Activated CD4-positive, alpha-beta memory T cell treated with anti-CD3 and anti-CD28 coated beads for 36 hours (primary cell): ENCODE results near the gene MTX1. TPM values are rescaled to one million over a fixed set of nuclear protein-coding genes. Genes with fewer than 3 reads are reported as not detected.
"Not testable (repeated sequence)": the region's sequence is repeated elsewhere in the genome, so short reads cannot be mapped to it uniquely, and the experiment has no call there.

Experiments
- CTCF ChIA-PET: fragments of 350-600 bp; sonication (Branson Sonifier 250); formaldehyde crosslinking; loops from one replicate; lab custom pipeline; 2021; ENCODE audit warnings: antibody characterized with exemption, inconsistent platforms; lab: Charles Lee
- POLR2A ChIA-PET: fragments of 350-600 bp; sonication (Branson Sonifier 250); formaldehyde crosslinking; loops from one replicate; lab custom pipeline; 2021; ENCODE audit warnings: antibody characterized with exemption; lab: Charles Lee
- DNase-seq: peaks from one replicate; pipeline ENCODE4 v3.0.0-alpha.2; 2020
- H3K27ac Mint-ChIP-seq: one replicate; pipeline ENCODE4 v1.8.0; 2021; ENCODE audit warnings: mixed read lengths
- H3K27me3 Mint-ChIP-seq: one replicate; pipeline ENCODE4 v1.8.0; 2021; ENCODE audit warnings: mixed read lengths
- H3K36me3 Mint-ChIP-seq: one replicate; pipeline ENCODE4 v1.8.0; 2021; ENCODE audit warnings: mixed read lengths
- H3K4me1 Mint-ChIP-seq: one replicate; pipeline ENCODE4 v1.8.0; 2021; ENCODE audit warnings: low read depth, mixed read lengths
- H3K4me3 Mint-ChIP-seq: one replicate; pipeline ENCODE4 v1.8.0; 2021; ENCODE audit warnings: mild to moderate bottlenecking, mixed read lengths
- H3K9me3 Mint-ChIP-seq: one replicate; pipeline ENCODE4 v1.8.0; 2021; ENCODE audit warnings: mixed read lengths
- intact Hi-C: fragments of 100-400 bp; cut with micrococcal nuclease; formaldehyde crosslinking; loops from one replicate; pipeline ENCODE4 v1.15.1; 2023
- total RNA-seq, 2 experiments: library from RNA; stranded (reverse); gene quantifications; one replicate each; pipeline ENCODE4 v1.2.3, GENCODE V29; 2021

Gene MTX1
- total RNA-seq, 2 experiments from 2014 or later: 45.2 to 47.9 TPM

DNA sequence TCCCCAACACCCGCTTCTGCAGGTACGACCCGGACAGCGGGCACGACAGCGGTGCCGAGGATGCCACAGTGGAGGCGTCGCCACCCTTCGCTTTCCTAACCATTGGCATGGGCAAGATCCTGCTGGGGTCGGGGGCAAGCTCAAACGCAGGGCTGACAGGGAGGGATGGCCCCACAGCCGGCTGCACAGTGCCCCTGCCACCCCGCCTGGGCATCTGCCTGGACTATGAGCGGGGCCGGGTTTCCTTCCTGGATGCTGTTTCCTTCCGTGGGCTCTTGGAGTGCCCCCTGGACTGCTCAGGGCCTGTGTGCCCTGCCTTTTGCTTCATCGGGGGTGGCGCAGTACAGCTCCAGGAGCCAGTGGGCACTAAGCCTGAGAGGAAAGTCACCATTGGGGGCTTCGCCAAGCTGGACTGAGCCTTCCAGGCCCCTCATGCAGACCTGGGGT is 24.7 kb upstream of the MTX1 start:
- ChIA-PET POLR2A (interaction anchor here (2.4 to 2.9 kb wide), 2 partner anchors 9 to 10 kb away, joined by 12 to 14 read pairs; partner anchors contain the start of genes KRTCAP2 and TRIM46), CTCF (interaction anchor here (0.9 to 3.0 kb wide), 3 partner anchors 8 to 23 kb away, joined by 3 to 15 read pairs (median 5); partner anchors contain the start of gene KRTCAP2)
- intact Hi-C loops: no loop called here
- peaks cover 5% of the 10 kb centered on the region for H3K36me3 Mint-ChIP-seq
- peaks cover 3% of the 10 kb centered on the region for H3K4me1 Mint-ChIP-seq
- no peak for DNase-seq
- no peak overlapping the region for H3K4me3 Mint-ChIP-seq
- no peaks in the 10 kb centered on the region for H3K27me3 Mint-ChIP-seq
- no peak overlapping the region for H3K27ac Mint-ChIP-seq
- H3K9me3 Mint-ChIP-seq: no peaks in the 10 kb centered on the region

DNA sequence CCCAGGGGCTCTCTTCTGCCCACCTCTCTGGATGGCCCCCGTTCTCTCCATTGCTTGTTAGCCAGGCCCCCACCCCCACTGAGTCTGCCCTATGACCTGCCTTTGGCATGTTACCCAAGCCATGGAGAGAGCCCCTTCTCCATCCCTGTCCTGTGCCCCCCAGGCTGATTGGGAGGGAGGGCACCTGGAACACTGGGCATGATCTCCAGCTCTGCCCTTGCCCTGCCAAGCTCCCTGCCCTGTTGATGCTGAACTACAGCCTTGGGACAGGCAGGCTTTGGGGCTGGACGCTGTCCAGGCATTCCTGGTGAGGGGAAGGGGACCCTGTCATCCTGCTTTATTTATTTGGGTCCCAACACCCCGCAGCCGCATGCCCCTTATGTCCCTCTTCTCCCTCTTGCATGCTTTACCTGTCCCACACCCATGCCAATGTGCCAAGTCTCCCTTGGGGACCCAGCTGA is 24.1 kb upstream of the MTX1 start:
- H3K27me3 Mint-ChIP-seq: no peaks in the 10 kb centered on the region
- H3K36me3 Mint-ChIP-seq: peaks cover 2% of the 10 kb centered on the region
- ChIA-PET POLR2A (interaction anchor here (2.4 to 2.9 kb wide), 2 partner anchors 10 kb away, joined by 12 to 14 read pairs; partner anchors contain the start of genes KRTCAP2 and TRIM46), CTCF (interaction anchor here (0.9 to 3.0 kb wide), 3 partner anchors 9 to 23 kb away, joined by 3 to 15 read pairs (median 5); partner anchors contain the start of gene KRTCAP2)
- H3K9me3 Mint-ChIP-seq: no peaks in the 10 kb centered on the region
- DNase-seq: no peak
- H3K4me1 Mint-ChIP-seq: peaks cover 3% of the 10 kb centered on the region
- H3K4me3 Mint-ChIP-seq: no peak overlapping the region
- H3K27ac Mint-ChIP-seq: no peak overlapping the region
- intact Hi-C loops: no loop called here

GRCh38 chr1:155184835-155185782 is 23.4 kb upstream of the MTX1 start:
- H3K4me1 Mint-ChIP-seq: peaks cover 3% of the 10 kb centered on the region
- CTCF ChIA-PET: interaction anchor here (1.0 to 3.0 kb wide), 6 partner anchors 8 to 94 kb away, joined by 3 to 15 read pairs (median 4); partner anchors contain the start of gene KRTCAP2
- no peak overlapping the region for H3K27ac Mint-ChIP-seq
- no peaks in the 10 kb centered on the region for H3K9me3 Mint-ChIP-seq
- no peak for DNase-seq
- no peaks in the 10 kb centered on the region for H3K27me3 Mint-ChIP-seq
- no peaks in the 10 kb centered on the region for H3K36me3 Mint-ChIP-seq
- intact Hi-C loops: no loop called here
- H3K4me3 Mint-ChIP-seq: no peak overlapping the region
- POLR2A ChIA-PET: interaction anchor here (0.6 to 2.9 kb wide), 3 partner anchors 9 to 137 kb away, joined by 3 to 14 read pairs (median 12); partner anchors contain the start of genes KRTCAP2 and TRIM46

DNA sequence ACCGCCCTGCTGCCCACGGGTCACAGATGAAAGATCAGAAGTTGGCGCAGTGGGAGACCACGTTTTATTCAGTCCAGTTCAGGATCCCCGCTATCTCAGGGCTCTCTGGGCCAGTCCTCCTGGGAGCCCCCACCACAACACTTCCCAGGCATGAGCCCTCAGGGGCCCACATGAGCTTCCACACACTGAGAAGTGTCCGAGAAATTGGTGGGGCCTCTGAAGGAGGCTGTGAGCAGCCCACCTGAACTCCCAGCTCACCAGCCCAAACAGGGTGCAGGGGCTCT is 22.8 kb upstream of the MTX1 start:
- Mint-ChIP-seq H3K9me3 (no peaks in the 10 kb centered on the region), H3K4me1 (peaks cover 3% of the 10 kb centered on the region), H3K27me3 (no peaks in the 10 kb centered on the region), H3K4me3 (no peak overlapping the region), H3K27ac (no peak overlapping the region), H3K36me3 (no peaks in the 10 kb centered on the region)
- intact Hi-C loops: no loop called here
- POLR2A ChIA-PET: interaction anchor here (0.6 to 2.9 kb wide), 3 partner anchors 8 to 138 kb away, joined by 3 to 14 read pairs (median 12); partner anchors contain the start of genes KRTCAP2 and TRIM46
- DNase-seq: no peak
- CTCF ChIA-PET: interaction anchor here (1.0 to 3.0 kb wide), 5 partner anchors 8 to 94 kb away, joined by 3 to 15 read pairs (median 4); partner anchors contain the start of gene KRTCAP2

- Mint-ChIP-seq H3K36me3 (no peaks in the 10 kb centered on the region), H3K9me3 (no peaks in the 10 kb centered on the region), H3K27ac (no peak overlapping the region), H3K27me3 (no peaks in the 10 kb centered on the region), H3K4me1 (peaks cover 3% of the 10 kb centered on the region), H3K4me3 (no peak overlapping the region)
- CTCF ChIA-PET: interaction anchor here (1.0 to 3.0 kb wide), 5 partner anchors 7 to 95 kb away, joined by 3 to 15 read pairs (median 4); partner anchors contain the start of gene KRTCAP2
- no peak for DNase-seq
- POLR2A ChIA-PET: interaction anchor here (2.4 to 2.9 kb wide), 2 partner anchors 8 to 12 kb away, joined by 12 to 14 read pairs; partner anchors contain the start of genes KRTCAP2 and TRIM46
- intact Hi-C loops: no loop called here
Observed at GRCh38 chr1:155186067-155186793, 22.3 kb upstream of the MTX1 start.

DNA sequence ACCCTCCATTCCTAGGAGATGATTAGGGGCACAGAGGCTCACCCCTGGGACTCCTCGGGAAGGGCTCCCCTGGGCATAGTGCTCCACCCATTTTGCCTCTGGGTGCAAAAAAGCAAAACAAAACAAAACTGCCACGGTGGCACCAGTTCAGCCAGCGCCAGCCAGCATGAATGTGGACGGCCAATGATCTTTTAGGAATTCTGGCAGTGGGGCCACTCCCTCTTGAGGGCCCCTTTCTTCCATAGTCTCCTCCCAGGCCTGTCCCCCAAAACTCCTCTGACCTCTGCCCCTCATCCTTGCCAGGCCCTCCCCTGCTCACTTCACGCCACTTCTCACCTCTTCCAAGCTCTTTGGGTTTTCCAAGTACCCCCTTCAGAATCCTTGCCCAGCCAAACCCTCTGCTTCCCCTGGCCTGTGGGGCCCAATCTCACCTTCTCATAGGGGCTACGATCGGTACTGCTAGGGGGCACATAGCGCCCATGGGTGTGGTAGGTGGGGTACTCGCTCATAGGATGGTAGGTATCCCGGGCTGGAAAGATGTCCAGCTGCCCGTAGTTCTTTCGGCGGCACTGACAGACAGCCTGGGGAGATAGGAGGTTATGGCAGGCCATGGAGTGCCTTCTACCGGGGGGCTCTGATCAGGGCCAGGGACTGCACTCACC is 21.6 kb upstream of the MTX1 start:
- no peaks in the 10 kb centered on the region for H3K36me3 Mint-ChIP-seq
- H3K27me3 Mint-ChIP-seq: no peaks in the 10 kb centered on the region
- no peak for DNase-seq
- ChIA-PET CTCF (no interaction called here), POLR2A (no interaction called here)
- intact Hi-C loops: no loop called here
- H3K4me1 Mint-ChIP-seq: peaks cover 3% of the 10 kb centered on the region
- H3K4me3 Mint-ChIP-seq: no peak overlapping the region
- no peak overlapping the region for H3K27ac Mint-ChIP-seq
- no peaks in the 10 kb centered on the region for H3K9me3 Mint-ChIP-seq

DNA sequence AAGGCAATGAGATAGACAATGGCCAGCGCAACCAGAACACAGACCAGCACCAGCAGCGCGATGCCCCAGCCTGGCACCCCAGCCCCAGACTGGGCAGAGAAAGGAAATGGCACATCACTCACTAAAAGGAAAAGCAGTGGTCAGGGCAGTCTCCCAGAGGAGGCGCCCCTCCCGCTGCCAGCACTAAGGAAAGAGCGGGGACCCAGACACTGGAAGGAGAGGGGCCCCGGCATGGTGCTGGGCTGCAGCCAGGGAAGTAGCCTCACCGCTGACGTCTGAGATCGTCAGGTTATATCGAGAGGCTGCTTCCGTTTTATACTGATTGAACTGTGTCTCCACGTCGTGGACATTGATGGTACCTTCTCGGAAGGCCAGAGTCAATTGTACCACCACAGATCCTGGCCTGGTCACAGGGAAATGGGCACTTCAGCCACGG is 21.0 kb upstream of the MTX1 start:
- Mint-ChIP-seq H3K9me3 (no peaks in the 10 kb centered on the region), H3K36me3 (no peaks in the 10 kb centered on the region), H3K4me1 (peaks cover 5% of the 10 kb centered on the region), H3K27me3 (no peaks in the 10 kb centered on the region), H3K4me3 (no peak overlapping the region), H3K27ac (no peak overlapping the region)
- ChIA-PET CTCF (interaction anchor here (0.7 kb wide), 1 partner anchor 15 kb away, joined by 3 read pairs; the partner anchor contains the start of gene KRTCAP2), POLR2A (no interaction called here)
- DNase-seq: no peak
- intact Hi-C loops: no loop called here

GRCh38 chr1:155188268-155188667 is 20.2 kb upstream of the MTX1 start:
- CTCF ChIA-PET: interaction anchor here (0.7 kb wide), 1 partner anchor 15 kb away, joined by 3 read pairs; the partner anchor contains the start of gene KRTCAP2
- DNase-seq: no peak
- no peaks in the 10 kb centered on the region for H3K36me3 Mint-ChIP-seq
- H3K27me3 Mint-ChIP-seq: no peaks in the 10 kb centered on the region
- H3K27ac Mint-ChIP-seq: peak overlapping the region; percentile 31
- POLR2A ChIA-PET: no interaction called here
- no peak overlapping the region for H3K4me3 Mint-ChIP-seq
- intact Hi-C loops: no loop called here
- H3K4me1 Mint-ChIP-seq: peaks cover 11% of the 10 kb centered on the region
- H3K9me3 Mint-ChIP-seq: no peaks in the 10 kb centered on the region

GRCh38 chr1:155189926-155190325 is 18.6 kb upstream of the MTX1 start:
- H3K4me3 Mint-ChIP-seq, POLR2A ChIA-PET, H3K36me3 Mint-ChIP-seq, H3K27me3 Mint-ChIP-seq, H3K9me3 Mint-ChIP-seq, H3K27ac Mint-ChIP-seq, DNase-seq, CTCF ChIA-PET: not testable (repeated sequence)
- intact Hi-C loops: loop anchor here (5.0 kb wide), 5 partner anchors 37 to 667 kb away; partner anchors contain the start of genes DAP3, GON4L, RUSC1 and SYT11
- H3K4me1 Mint-ChIP-seq: peaks cover 21% of the 10 kb centered on the region

- Mint-ChIP-seq H3K4me3 (no peak overlapping the region), H3K4me1 (peaks cover 28% of the 10 kb centered on the region), H3K27me3 (no peaks in the 10 kb centered on the region), H3K9me3 (no peaks in the 10 kb centered on the region), H3K36me3 (no peaks in the 10 kb centered on the region), H3K27ac (peak overlapping the region; percentile 78)
- intact Hi-C loops: loop anchor here (2.0 to 5.0 kb wide), 6 partner anchors 19 to 665 kb away; partner anchors contain the start of genes DAP3, GON4L, KRTCAP2 and RUSC1
- no peak for DNase-seq
- CTCF ChIA-PET: interaction anchor here (4.8 to 6.4 kb wide), 2 partner anchors 16 to 17 kb away, joined by 77 to 201 read pairs; partner anchors contain the start of genes KRTCAP2, MTX1, THBS3 and TRIM46
- POLR2A ChIA-PET: interaction anchor here (3.7 kb wide), 1 partner anchor 16 kb away, joined by 70 read pairs; the partner anchor contains the start of genes KRTCAP2 and TRIM46
Observed at GRCh38 chr1:155191904-155192303, 16.6 kb upstream of the MTX1 start.
